Tibial nerve (tissue), 4 donors: ENCODE results near the gene PVR. TPM values are rescaled to one million over a fixed set of nuclear protein-coding genes. Genes with fewer than 3 reads are reported as not detected.

ENCODE experiments used
- DNase-seq, 2 donors: peaks; one replicate each; pipeline ENCODE4 v3.0.0-alpha.2; 2019; ENCODE audit warnings: low spot score in 2 of 2
- H3K27ac ChIP-seq, 4 donors: fragments of 200-600 bp; sonication (generic) in 3 of 4; one replicate each; pipeline ENCODE4 v1.5.1; 2017 to 2019; ENCODE audit warnings: mild to moderate bottlenecking in 1 of 4
- H3K27me3 ChIP-seq, 2 donors: fragments of 200-600 bp; sonication (generic) in 1 of 2; one replicate each; pipeline versions ENCODE4 v1.5.1 to v1.6.0; 2017 to 2019
- H3K36me3 ChIP-seq, 3 donors: fragments of 200-600 bp; sonication (generic); one replicate each; pipeline ENCODE4 v1.5.1; 2018 to 2019
- H3K4me1 ChIP-seq, 4 donors: fragments of 200-600 bp; sonication (generic) in 3 of 4; one replicate each; pipeline ENCODE4 v1.5.1; 2017 to 2019
- H3K4me3 ChIP-seq, 4 donors: fragments of 200-600 bp; sonication (generic) in 3 of 4; one replicate each; pipeline ENCODE4 v1.5.1; 2017 to 2019; ENCODE audit warnings: mild to moderate bottlenecking in 1 of 4, moderate library complexity in 1 of 4
- H3K9me3 ChIP-seq, 4 donors: fragments of 200-600 bp; sonication (generic) in 3 of 4; one replicate each; pipeline ENCODE4 v1.5.1; 2017 to 2019
- EP300 ChIP-seq, 2 donors: sonication (generic); formaldehyde crosslinking; IDR thresholded peaks; one replicate each; pipeline ENCODE4 v1.6.1; 2017; ENCODE audit warnings: antibody characterized with exemption in 2 of 2, mild to moderate bottlenecking in 1 of 2
- POLR2A ChIP-seq, 2 donors: fragments of 450-650 bp; IDR thresholded peaks; one replicate each; pipeline ENCODE4 v1.6.1; 2017; ENCODE audit warnings: antibody characterized with exemption in 2 of 2, mild to moderate bottlenecking in 2 of 2, moderate library complexity in 2 of 2
- WGBS, 2 donors: methylation state at CpG; one replicate each; pipeline ENCODE4 v1.1.5; 2018; 5-methylcytosine and 5-hydroxymethylcytosine counted together
- total RNA-seq, 4 donors: library from RNA; depleted of rRNA; stranded (reverse); fragments of >200 nt; gene quantifications; one replicate each; pipeline ENCODE4 v1.1.0, GENCODE V29; 2016
- TF ChIP-seq, protein P1 (sequence below), 5 experiments: fragments of 200-600 bp in 3 of 5; fragments of 450-650 bp in 2 of 5; sonication (generic) in 3 of 5; IDR thresholded peaks; one replicate each; pipeline ENCODE4 v1.5.1; 2016 to 2019; ENCODE audit warnings: antibody characterized with exemption in 5 of 5, mild to moderate bottlenecking in 3 of 5, moderate library complexity in 2 of 5

Gene PVR
- total RNA-seq, 4 donors from 2014 or later: 55.3 to 71.4 (median 69.6) TPM

DNA sequence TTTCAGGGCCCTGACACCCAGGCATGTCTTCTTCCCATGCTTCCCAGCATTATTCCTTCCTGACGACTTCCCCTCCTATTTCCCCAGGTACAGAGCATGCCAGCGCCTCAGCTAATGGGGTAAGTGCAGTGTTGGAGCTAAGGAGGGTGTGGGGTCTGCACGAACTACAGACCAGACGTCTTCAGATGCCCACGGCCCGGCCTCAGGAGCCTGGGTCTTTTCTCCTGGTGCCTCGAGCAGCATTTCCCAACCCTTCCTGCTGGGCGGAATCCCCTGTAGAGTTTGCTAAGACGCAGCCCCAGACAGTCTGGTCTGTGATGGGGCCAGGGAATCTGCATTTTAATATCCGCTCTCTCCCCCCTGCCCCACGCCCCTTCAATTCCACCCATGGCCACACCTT lies 17.5 kb downstream of the PVR start:
- Histone ChIP-seq H3K9me3 (no peaks in the 10 kb centered on the region), H3K27me3 (no peaks in the 10 kb centered on the region), H3K4me1 (peaks cover 0 to 25% (median 0%) of the 10 kb centered on the region in 4 donors), H3K27ac (no peak overlapping the region), H3K36me3 (peaks cover 0 to 76% (median 0%) of the 10 kb centered on the region in 3 donors), H3K4me3 (no peak overlapping the region)
- DNase-seq: no peak
- TF ChIP-seq, protein P1, sequence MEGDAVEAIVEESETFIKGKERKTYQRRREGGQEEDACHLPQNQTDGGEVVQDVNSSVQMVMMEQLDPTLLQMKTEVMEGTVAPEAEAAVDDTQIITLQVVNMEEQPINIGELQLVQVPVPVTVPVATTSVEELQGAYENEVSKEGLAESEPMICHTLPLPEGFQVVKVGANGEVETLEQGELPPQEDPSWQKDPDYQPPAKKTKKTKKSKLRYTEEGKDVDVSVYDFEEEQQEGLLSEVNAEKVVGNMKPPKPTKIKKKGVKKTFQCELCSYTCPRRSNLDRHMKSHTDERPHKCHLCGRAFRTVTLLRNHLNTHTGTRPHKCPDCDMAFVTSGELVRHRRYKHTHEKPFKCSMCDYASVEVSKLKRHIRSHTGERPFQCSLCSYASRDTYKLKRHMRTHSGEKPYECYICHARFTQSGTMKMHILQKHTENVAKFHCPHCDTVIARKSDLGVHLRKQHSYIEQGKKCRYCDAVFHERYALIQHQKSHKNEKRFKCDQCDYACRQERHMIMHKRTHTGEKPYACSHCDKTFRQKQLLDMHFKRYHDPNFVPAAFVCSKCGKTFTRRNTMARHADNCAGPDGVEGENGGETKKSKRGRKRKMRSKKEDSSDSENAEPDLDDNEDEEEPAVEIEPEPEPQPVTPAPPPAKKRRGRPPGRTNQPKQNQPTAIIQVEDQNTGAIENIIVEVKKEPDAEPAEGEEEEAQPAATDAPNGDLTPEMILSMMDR (IDR thresholded peaks at IDR 0.05): no peak
- no peak for TF ChIP-seq EP300 (IDR thresholded peaks at IDR 0.05)
- no peak for TF ChIP-seq POLR2A (IDR thresholded peaks at IDR 0.05)
- WGBS, 2 donors: 90% methylated on average over 11 of the region's 11 CpGs

DNA sequence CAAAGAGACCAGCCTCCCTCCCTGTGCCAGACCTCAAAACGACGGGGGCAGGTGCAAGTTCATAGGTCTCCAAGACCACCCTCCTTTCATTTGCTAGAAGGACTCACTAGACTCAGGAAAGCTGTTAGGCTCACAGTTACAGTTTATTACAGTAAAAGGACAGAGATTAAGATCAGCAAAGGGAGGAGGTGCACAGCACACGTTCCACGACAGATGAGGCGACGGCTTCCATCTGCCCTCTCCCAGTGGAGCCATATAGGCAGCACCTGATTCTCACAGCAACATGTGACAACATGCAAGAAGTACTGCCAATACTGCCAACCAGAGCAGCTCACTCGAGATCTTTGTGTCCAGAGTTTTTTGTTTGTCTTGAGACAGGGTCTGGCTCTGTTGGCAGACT lies 18.2 kb downstream of the PVR start:
- no peak for DNase-seq
- no peaks in the 10 kb centered on the region for H3K9me3 ChIP-seq
- H3K27me3 ChIP-seq: no peaks in the 10 kb centered on the region
- TF ChIP-seq POLR2A (IDR thresholded peaks at IDR 0.05) (no peak), EP300 (IDR thresholded peaks at IDR 0.05) (no peak)
- TF ChIP-seq, protein P1 (IDR thresholded peaks at IDR 0.05): no peak
- WGBS, 2 donors: 72 to 75% methylated on average over 7 of the region's 7 CpGs
- peaks cover 0 to 72% (median 0%) of the 10 kb centered on the region in 3 donors for H3K36me3 ChIP-seq
- no peak overlapping the region for H3K4me3 ChIP-seq
- peaks cover 0 to 24% (median 0%) of the 10 kb centered on the region in 4 donors for H3K4me1 ChIP-seq
- H3K27ac ChIP-seq: no peak overlapping the region

- Histone ChIP-seq H3K27me3 (no peaks in the 10 kb centered on the region), H3K9me3 (no peaks in the 10 kb centered on the region), H3K4me3 (no peak overlapping the region), H3K36me3 (peaks cover 0 to 66% (median 0%) of the 10 kb centered on the region in 3 donors), H3K4me1 (peaks cover 0 to 19% (median 0%) of the 10 kb centered on the region in 4 donors), H3K27ac (no peak overlapping the region)
- TF ChIP-seq EP300 (IDR thresholded peaks at IDR 0.05) (no peak), POLR2A (IDR thresholded peaks at IDR 0.05) (no peak)
- TF ChIP-seq, protein P1 (IDR thresholded peaks at IDR 0.05): no peak
- WGBS, 2 donors: 54% methylated on average over 7 of the region's 7 CpGs
- DNase-seq: no peak
These were observed 19.1 kb downstream of the PVR start for GRCh38 chr19:44662691-44663385.

DNA sequence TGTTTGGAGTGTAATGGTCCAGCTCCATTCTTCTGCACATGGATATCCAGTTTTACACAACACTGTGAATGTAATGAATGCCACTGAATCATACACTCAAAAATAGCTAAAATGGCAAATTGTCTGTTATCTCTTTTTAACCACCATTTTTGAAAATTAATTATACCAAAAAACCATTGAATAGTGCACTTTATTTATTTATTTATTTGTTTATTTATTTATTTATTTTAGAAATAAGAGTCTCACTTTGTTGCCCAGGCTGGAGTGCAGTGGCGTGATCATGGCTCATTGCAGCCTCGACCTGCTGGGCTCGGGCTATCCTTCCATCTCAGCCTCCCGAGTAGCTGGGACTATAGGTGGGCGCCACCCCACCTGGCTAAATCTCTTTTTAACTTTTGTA lies 20.3 kb downstream of the PVR start:
- Histone ChIP-seq H3K4me1 (peaks cover 0 to 19% (median 0%) of the 10 kb centered on the region in 4 donors), H3K4me3 (no peak overlapping the region), H3K27ac (no peak overlapping the region), H3K9me3 (no peaks in the 10 kb centered on the region), H3K36me3 (peaks cover 0 to 55% (median 0%) of the 10 kb centered on the region in 3 donors), H3K27me3 (no peaks in the 10 kb centered on the region)
- no peak for DNase-seq
- 95 to 98% methylated on average over 5 of the region's 5 CpGs for WGBS, 2 donors
- TF ChIP-seq POLR2A (IDR thresholded peaks at IDR 0.05) (no peak), EP300 (IDR thresholded peaks at IDR 0.05) (no peak)
- TF ChIP-seq, protein P1 (IDR thresholded peaks at IDR 0.05): no peak

GRCh38 chr19:44664976-44665375 lies 21.3 kb downstream of the PVR start:
- DNase-seq: no peak
- TF ChIP-seq, protein P1 (IDR thresholded peaks at IDR 0.05): no peak
- TF ChIP-seq EP300 (IDR thresholded peaks at IDR 0.05) (no peak), POLR2A (IDR thresholded peaks at IDR 0.05) (no peak)
- Histone ChIP-seq H3K27me3 (no peaks in the 10 kb centered on the region), H3K4me3 (no peak overlapping the region), H3K27ac (no peak overlapping the region), H3K9me3 (no peaks in the 10 kb centered on the region), H3K36me3 (peaks cover 0 to 45% (median 0%) of the 10 kb centered on the region in 3 donors), H3K4me1 (peaks cover 0 to 19% (median 0%) of the 10 kb centered on the region in 4 donors)
- WGBS, 2 donors: 94 to 95% methylated on average over 10 of the region's 10 CpGs
